GM12873 (cell line): Measurements from ENCODE around the gene P2RY14.
A peak's percentile ranks its signal among the peaks of the same experiment; 100 is the strongest.

Experiments
- TF ChIP-seq, protein P1 (sequence below): IDR thresholded peaks from 2 replicates; pipeline ENCODE4 v1.5.1; 2012; ENCODE audit warnings: low read depth, mild to moderate bottlenecking, moderate library complexity, low read length, control low read depth; ENCODE audit not compliant: insufficient read depth; ENCODE audit errors: missing control alignments

The P2RY14 gene

DNA sequence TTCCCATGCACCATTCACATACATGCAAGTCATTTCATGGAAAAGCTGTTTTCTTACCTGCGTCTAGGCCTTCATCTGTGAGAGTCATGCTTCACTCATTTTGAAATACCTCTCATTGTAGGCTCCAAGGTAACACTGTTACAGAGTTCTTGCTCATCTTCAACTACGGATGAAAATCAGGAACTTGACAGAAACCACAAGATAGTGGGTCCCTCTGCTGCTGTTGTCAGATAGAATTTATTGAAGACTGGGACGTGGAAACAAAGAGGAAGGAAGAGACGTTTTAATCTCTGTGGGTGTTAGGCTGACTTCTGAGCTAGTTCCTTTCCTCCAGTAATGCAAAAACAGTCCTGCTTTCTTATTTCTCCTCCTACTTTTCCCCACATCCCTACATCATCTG is at the start of gene P2RY14:
Gene P2RY14 (minus strand): TSS at position 313 of the 400 bp plus-strand sequence. CDS start 64,226 bp downstream, outside the sequence.
- TF ChIP-seq, protein P1, sequence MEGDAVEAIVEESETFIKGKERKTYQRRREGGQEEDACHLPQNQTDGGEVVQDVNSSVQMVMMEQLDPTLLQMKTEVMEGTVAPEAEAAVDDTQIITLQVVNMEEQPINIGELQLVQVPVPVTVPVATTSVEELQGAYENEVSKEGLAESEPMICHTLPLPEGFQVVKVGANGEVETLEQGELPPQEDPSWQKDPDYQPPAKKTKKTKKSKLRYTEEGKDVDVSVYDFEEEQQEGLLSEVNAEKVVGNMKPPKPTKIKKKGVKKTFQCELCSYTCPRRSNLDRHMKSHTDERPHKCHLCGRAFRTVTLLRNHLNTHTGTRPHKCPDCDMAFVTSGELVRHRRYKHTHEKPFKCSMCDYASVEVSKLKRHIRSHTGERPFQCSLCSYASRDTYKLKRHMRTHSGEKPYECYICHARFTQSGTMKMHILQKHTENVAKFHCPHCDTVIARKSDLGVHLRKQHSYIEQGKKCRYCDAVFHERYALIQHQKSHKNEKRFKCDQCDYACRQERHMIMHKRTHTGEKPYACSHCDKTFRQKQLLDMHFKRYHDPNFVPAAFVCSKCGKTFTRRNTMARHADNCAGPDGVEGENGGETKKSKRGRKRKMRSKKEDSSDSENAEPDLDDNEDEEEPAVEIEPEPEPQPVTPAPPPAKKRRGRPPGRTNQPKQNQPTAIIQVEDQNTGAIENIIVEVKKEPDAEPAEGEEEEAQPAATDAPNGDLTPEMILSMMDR = no peak

DNA sequence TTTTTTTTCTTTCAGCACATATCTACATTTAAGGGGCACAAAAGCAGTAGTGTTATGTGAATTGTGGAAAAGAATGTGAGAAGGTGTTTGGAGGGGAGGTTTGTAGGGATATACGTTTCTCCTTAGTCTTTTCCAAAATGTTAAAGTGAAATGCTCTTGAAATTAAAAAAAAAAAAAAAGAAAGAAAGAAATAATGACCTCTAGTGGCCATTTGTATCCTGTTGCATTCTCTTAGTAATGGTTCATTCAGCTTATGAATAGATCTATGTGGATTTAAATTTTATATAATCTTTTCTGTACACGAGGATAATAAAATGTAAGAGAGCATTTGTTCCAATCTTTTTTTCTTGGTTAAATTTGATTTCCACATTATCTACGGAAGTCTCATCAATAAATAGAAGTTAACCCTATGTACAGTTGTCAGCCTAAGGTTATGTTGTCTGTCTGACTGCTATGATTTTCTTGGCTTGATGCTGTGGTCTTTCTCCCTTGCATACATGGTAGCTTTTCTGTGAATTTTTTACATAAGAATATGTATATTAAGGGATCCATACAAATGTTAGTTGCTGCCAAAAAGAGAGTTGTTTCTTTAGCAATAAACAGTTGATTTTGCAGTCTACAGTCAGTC is 49.3 kb upstream of the P2RY14 start:
- TF ChIP-seq, protein P1 = peak; percentile 49

DNA sequence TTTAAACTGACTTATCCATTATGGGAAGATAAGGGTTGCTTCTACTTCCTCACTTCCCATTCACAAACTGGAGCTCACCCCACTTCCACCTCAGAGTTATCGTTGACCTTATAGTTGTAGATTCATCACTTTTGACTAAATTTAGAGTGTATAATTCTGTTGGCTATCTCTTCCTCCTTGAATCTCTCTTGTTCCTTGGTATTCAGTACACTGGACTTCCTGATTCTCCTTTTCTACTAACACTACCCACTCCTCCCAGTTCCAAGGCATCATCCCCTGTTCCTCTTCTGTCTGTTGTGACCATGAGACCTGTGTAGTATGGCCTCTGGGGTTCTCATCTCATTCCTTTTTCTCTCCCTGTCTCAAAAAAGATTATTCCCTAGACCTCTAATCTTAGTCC is 44.2 kb upstream of the P2RY14 start:
- TF ChIP-seq, protein P1 = no peak

DNA sequence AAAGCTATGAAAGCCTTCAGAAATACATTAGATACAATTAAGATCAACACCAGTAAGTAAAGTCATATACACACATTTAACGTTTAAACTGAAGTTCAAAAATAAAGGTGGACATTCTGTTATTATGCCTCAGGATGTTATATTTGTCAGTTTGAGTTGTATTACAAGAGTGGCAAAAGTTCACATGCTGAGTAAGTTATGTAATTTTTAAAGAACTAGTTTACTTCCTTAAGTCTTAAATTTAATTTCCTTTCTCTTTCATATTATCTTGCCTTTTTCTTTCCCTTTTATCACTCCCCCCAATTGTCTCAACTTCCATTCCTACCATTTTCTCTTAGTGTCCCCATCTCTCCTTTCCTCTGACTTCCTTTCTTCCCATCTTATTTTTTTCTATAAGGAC is 43.2 kb upstream of the P2RY14 start:
- TF ChIP-seq, protein P1 = no peak

DNA sequence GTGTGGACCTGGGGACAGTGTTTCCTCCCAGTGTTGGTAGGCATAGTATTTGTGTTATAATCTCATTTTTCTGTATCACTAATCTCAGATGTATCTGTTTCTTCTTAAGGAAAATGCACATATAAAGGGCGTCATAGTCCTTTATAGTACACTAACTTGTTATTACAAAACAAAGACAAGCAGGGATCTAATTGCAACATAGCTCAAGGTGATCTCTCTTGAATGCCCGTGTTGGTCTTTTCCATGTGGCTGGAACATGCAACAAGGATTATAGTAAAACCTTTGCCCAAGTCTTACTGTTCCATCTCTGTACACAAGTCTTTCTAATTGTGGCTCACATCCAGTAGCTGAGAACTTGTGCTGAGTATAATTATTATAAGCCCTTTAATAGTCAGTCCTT is 41.8 kb upstream of the P2RY14 start:
- TF ChIP-seq, protein P1 = no peak

DNA sequence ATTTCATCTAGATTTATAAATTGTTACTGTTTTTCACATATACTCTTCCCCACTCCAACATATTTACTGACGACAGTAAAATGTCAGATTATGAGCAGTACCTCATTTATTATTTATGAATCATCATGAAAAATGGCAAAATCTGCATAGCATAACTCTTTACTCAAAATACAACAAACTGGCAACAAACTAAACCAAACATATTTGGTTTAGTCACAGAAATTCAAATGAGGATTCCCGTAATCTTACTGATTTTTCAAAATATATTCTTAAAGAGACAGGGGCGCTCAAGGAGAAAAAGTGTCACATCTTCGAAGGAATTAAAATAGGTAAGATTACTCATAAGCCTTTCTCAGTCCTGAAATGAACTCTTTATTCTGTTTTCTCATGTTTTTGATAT is 41.3 kb upstream of the P2RY14 start:
- TF ChIP-seq, protein P1 = no peak

DNA sequence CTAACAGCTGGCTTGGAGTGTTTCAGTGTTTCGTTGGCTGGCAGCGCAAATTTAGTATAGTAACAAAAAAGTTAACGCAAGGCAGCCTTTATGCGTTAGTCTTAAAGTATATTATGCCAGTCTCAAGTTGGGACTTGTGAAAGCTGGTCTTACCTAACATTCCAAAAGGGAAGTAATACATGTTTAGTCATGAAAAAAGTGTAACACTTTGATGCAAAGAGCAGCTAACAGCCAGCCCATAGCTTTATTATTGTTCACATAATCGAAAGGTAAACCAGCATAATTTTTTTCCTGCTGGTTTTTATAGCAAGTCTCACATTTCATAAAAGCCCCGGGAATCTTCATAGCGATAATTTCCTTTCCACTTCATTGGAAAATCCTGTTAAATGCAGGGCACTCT is 40.6 kb upstream of the P2RY14 start:
- TF ChIP-seq, protein P1 = no peak
